A549 (cell line): ENCODE results near the gene PTPRD. TPM values are rescaled to one million over a fixed set of nuclear protein-coding genes. Genes with fewer than 3 reads are reported as not detected.
"Not testable (repeated sequence)": the region's sequence is repeated elsewhere in the genome, so short reads cannot be mapped to it uniquely, and the experiment has no call there.

Experiments
- ATAC-seq, 2 experiments: fragments of 200-7000 bp in 1 of 2; fragments of >200 bp in 1 of 2; cut with Nextera tagmentation in 1 of 2; cut with Tn5 transposase in 1 of 2; 3 replicates each; pipeline versions ENCODE4 v1.8.0 to v1.9.1; 2018 to 2020; ENCODE audit warnings: mild to moderate bottlenecking in 1 of 2, moderate library complexity in 1 of 2
- CTCF ChIA-PET: fragments of 300-600 bp; sonication (Branson Sonifier 250); formaldehyde crosslinking; extraction: SDS; loops from one replicate; lab custom pipeline; 2021; ENCODE audit warnings: antibody characterized with exemption, inconsistent platforms; lab: Yijun Ruan, JAX
- POLR2A ChIA-PET: fragments of 350-600 bp; formaldehyde crosslinking; extraction: SDS; loops from one replicate; lab custom pipeline; 2021; ENCODE audit warnings: antibody characterized with exemption, inconsistent platforms; lab: Yijun Ruan, JAX
- DNase-seq, 2 experiments: peaks; one replicate each; pipeline versions ENCODE4 v3.0.0 to v3.0.0-alpha.2; 2011 to 2016; ENCODE audit warnings: low read depth in 1 of 2, low spot score in 1 of 2
- FAIRE-seq: peaks from 2 replicates; lab custom pipeline; 2011; peaks lifted over from hg19 to GRCh38; lab: Jason Lieb, UNC
- H3K27ac ChIP-seq, 2 experiments: fragments of >200 bp; sonication (Bioruptor Twin); formaldehyde crosslinking; 3 replicates each; pipeline ENCODE4 v1.5.1; 2016 to 2017
- H3K4me1 ChIP-seq: fragments of >200 bp; sonication (Bioruptor Twin); formaldehyde crosslinking; 3 replicates; pipeline ENCODE4 v1.6.1; 2016
- H3K4me2 ChIP-seq: fragments of >200 bp; sonication (Bioruptor Twin); formaldehyde crosslinking; 3 replicates; pipeline ENCODE4 v1.6.1; 2016
- H3K4me3 ChIP-seq: fragments of >200 bp; sonication (Bioruptor Twin); formaldehyde crosslinking; 3 replicates; pipeline ENCODE4 v1.5.1; 2016
- H3K9me3 ChIP-seq: fragments of >200 bp; sonication (Bioruptor Twin); formaldehyde crosslinking; 3 replicates; pipeline ENCODE4 v1.6.1; 2016
- CBX2 ChIP-seq: fragments of 200-600 bp; sonication (generic); IDR thresholded peaks from 2 replicates; pipeline ENCODE4 v1.6.1; 2016; ENCODE audit warnings: low read depth, mild to moderate bottlenecking, borderline replicate concordance
- CHD2 ChIP-seq: fragments of 150-350 bp; IDR thresholded peaks from 2 replicates; pipeline ENCODE4 v1.6.1; 2014; ENCODE audit warnings: low read length; ENCODE audit not compliant: partially characterized antibody
- EHF ChIP-seq: fragments of 250-450 bp; sonication (Bioruptor Pico); IDR thresholded peaks from 2 replicates; pipeline ENCODE4 v1.5.0; 2020; ENCODE audit warnings: mild to moderate bottlenecking
- HDAC2 ChIP-seq: fragments of 200-600 bp; sonication (generic); IDR thresholded peaks from 2 replicates; pipeline ENCODE4 v1.6.1; 2016
- MYC ChIP-seq: IDR thresholded peaks from 2 replicates; pipeline ENCODE4 v1.6.1; 2012; ENCODE audit warnings: mild to moderate bottlenecking, inconsistent platforms, low read length, improper control_type of control experiment, borderline replicate concordance
- NFE2L2 ChIP-seq: fragments of 150-350 bp; conservative IDR thresholded peaks from 2 replicates; pipeline ENCODE4 v1.6.1; 2014; ENCODE audit warnings: low read length
- NR3C1 ChIP-seq: fragments of >200 bp; sonication (Bioruptor Twin); formaldehyde crosslinking; IDR thresholded peaks from 3 replicates; pipeline ENCODE4 v1.6.1; 2017
- RAD21 ChIP-seq, 2 experiments: fragments of >200 bp in 1 of 2; sonication (Bioruptor Twin) in 1 of 2; formaldehyde crosslinking in 1 of 2; IDR thresholded peaks in 1 of 2; conservative IDR thresholded peaks in 1 of 2; 2 replicates in 1 of 2; 3 replicates in 1 of 2; pipeline ENCODE4 v1.6.1; 2012 to 2018; ENCODE audit warnings: inconsistent platforms in 1 of 2
- RARB ChIP-seq: fragments of 250-450 bp; sonication (Bioruptor Pico); IDR thresholded peaks from 2 replicates; pipeline ENCODE4 v1.8.0; 2021; ENCODE audit warnings: mild to moderate bottlenecking, moderate library complexity
- ZFP36 ChIP-seq: fragments of 450-650 bp; IDR thresholded peaks from 2 replicates; pipeline ENCODE4 v1.6.1; 2014; ENCODE audit warnings: borderline replicate concordance; ENCODE audit not compliant: partially characterized antibody
- WGBS: methylation state at CpG from one replicate; pipeline ENCODE4 v1.1.6; 2017; ENCODE audit errors: missing lambda C conversion rate; 5-methylcytosine and 5-hydroxymethylcytosine counted together
- polyA plus RNA-seq, 4 experiments: library from polyadenylated mRNA; depleted of rRNA in 3 of 4; stranded (reverse); fragments of >200 nt; fragmentation: RNase III in 1 of 4; extraction: RNeasy Plus Mini Kit Qiagen cat#74134 plus additional on column Dnase treatment in 1 of 4; gene quantifications; 2 replicates in 3 of 4; 3 replicates in 1 of 4; pipeline ENCODE4 v1.2.3, GENCODE V29; 2011 to 2017
- TF ChIP-seq, protein P1 (sequence below): fragments of 200-600 bp; sonication (generic); IDR thresholded peaks from 2 replicates; pipeline ENCODE4 v1.6.1; 2016; ENCODE audit warnings: antibody characterized with exemption, mild to moderate bottlenecking, moderate library complexity
- TF ChIP-seq, protein P2 (sequence below): fragments of >200 bp; sonication (Bioruptor Twin); formaldehyde crosslinking; IDR thresholded peaks from 3 replicates; pipeline ENCODE4 v1.6.1; 2016

Gene PTPRD
- polyA plus RNA-seq, 2 of the 4 experiments (the other 2 are of a cell fraction) = 0.39 to 1.3 TPM

DNA sequence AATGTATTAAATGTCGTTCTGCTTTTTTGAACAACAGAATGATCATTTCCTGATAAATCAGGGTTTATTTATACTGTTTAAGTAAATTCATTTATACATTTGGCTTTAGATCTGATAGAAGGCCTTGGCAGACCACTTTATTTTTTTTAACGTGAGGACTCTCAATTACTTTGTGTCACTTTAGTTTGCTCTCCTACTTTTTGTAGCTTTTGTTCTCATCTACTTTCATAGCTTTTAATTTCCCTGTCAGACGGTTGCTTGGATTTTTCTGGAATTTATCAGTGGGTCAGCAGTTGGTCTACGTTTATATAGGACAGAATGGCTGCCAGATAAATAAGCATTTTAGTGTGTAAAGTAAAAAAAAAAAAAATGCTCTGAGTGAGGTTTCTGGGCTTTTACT lies 1910.9 kb downstream of the PTPRD start:
- no peak for ATAC-seq
- POLR2A ChIA-PET = no interaction called here

DNA sequence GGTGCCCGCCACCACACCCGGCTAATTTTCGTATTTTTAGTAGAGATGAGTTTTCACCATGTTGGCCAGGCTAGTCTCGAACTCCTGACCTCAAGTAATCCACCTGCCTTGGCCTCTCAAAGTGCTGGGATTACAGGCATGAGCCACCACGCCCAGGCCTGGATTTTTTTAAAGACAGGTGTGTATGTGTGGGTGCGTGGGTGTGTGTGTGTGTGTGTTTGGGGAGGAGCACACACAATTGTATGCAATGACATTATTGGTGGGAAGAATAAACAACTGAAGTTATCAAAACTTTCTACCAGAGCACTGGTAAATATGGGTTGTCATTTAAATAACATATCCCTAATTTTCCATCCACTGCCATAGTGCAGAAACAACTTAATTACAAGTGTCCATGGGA lies 1915.2 kb downstream of the PTPRD start:
- CTCF ChIA-PET, FAIRE-seq, H3K4me1 ChIP-seq, H3K4me3 ChIP-seq, DNase-seq, H3K27ac ChIP-seq, ATAC-seq, POLR2A ChIA-PET, H3K4me2 ChIP-seq, H3K9me3 ChIP-seq: not testable (repeated sequence)
- WGBS = 20% methylated on average over 6 of the region's 6 CpGs

More for the DNA sequence above, 1910.9 kb downstream of the PTPRD start:
- FAIRE-seq (no peak), DNase-seq (no peak)
- no peak overlapping the region for H3K4me3 ChIP-seq
- WGBS = 7% methylated on average over 4 of the region's 4 CpGs
- CTCF ChIA-PET = no interaction called here
- H3K4me1 ChIP-seq = no peaks in the 10 kb centered on the region
- H3K27ac ChIP-seq = no peak overlapping the region
- no peak for TF ChIP-seq NFE2L2
- TF ChIP-seq, all 56 proteins: peak for 0
- Histone ChIP-seq H3K9me3 (no peaks in the 10 kb centered on the region), H3K4me2 (no peak overlapping the region)

DNA sequence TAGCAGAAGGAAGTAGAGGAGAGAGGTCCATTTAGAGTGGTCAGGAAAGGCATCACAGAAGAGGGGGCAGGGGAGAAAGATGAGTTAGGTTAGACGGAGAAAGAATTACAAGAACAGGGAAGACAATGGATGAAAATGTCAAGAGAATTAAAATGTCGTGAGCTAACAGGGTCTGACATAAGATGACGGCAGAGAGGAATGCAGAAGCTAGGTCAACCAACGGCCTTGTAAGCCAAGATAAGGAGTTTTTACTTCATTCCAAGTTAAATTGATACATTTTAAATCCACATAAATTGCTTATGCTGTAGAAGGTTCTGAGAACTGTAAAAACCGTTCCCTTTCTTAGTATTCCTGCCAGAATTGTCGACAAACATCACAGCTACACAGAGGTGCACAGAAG lies 1916.3 kb downstream of the PTPRD start:
- no peaks in the 10 kb centered on the region for H3K4me1 ChIP-seq
- POLR2A ChIA-PET = no interaction called here
- no peak overlapping the region for H3K4me3 ChIP-seq
- H3K27ac ChIP-seq = no peak overlapping the region
- no peak for ATAC-seq
- no peak for DNase-seq
- H3K9me3 ChIP-seq = no peaks in the 10 kb centered on the region
- TF ChIP-seq ZFP36 (no peak), RAD21 (conservative IDR thresholded peaks at IDR 0.05 in 1 of 2, IDR thresholded peaks at IDR 0.05 in 1 of 2) (no peak), NR3C1 (no peak), MYC (no peak)
- TF ChIP-seq, protein P1, sequence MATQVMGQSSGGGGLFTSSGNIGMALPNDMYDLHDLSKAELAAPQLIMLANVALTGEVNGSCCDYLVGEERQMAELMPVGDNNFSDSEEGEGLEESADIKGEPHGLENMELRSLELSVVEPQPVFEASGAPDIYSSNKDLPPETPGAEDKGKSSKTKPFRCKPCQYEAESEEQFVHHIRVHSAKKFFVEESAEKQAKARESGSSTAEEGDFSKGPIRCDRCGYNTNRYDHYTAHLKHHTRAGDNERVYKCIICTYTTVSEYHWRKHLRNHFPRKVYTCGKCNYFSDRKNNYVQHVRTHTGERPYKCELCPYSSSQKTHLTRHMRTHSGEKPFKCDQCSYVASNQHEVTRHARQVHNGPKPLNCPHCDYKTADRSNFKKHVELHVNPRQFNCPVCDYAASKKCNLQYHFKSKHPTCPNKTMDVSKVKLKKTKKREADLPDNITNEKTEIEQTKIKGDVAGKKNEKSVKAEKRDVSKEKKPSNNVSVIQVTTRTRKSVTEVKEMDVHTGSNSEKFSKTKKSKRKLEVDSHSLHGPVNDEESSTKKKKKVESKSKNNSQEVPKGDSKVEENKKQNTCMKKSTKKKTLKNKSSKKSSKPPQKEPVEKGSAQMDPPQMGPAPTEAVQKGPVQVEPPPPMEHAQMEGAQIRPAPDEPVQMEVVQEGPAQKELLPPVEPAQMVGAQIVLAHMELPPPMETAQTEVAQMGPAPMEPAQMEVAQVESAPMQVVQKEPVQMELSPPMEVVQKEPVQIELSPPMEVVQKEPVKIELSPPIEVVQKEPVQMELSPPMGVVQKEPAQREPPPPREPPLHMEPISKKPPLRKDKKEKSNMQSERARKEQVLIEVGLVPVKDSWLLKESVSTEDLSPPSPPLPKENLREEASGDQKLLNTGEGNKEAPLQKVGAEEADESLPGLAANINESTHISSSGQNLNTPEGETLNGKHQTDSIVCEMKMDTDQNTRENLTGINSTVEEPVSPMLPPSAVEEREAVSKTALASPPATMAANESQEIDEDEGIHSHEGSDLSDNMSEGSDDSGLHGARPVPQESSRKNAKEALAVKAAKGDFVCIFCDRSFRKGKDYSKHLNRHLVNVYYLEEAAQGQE = no peak
- TF ChIP-seq, all 56 proteins: peak for 0
- WGBS = 15% methylated on average over 6 of the region's 6 CpGs
- FAIRE-seq = no peak
- CTCF ChIA-PET = no interaction called here
- no peak overlapping the region for H3K4me2 ChIP-seq

DNA sequence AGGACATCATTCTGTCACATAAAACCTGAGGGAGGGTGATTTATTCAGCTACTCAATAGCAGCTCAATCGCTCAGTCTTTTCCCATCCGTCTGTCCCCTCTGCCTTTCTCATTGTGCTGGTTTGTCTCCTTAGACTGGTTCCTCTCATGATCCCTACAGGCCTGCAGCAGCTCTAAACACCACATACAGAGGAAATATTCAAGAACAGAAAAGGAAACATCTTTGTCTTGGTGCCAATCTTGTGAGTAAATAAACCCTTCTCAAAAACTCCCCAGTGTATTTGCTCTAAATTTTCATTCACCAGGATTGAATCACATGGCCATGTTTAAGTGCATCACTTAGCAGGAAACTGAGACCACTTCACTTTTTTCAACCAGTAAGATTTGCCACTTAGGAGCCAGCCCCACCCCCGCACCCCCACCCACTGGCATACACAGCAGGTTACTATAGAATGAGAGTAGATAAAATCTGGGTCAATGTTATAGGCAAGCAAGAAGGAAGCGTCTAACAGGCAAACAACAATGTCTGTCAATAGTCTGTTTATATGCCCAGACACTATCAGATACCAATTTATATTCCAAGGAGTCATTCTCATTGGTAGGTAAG lies 1917.7 kb downstream of the PTPRD start:
- CTCF ChIA-PET = no interaction called here
- H3K9me3 ChIP-seq = no peaks in the 10 kb centered on the region
- no peak overlapping the region for H3K4me3 ChIP-seq
- no peak for TF ChIP-seq HDAC2
- TF ChIP-seq, protein P2, sequence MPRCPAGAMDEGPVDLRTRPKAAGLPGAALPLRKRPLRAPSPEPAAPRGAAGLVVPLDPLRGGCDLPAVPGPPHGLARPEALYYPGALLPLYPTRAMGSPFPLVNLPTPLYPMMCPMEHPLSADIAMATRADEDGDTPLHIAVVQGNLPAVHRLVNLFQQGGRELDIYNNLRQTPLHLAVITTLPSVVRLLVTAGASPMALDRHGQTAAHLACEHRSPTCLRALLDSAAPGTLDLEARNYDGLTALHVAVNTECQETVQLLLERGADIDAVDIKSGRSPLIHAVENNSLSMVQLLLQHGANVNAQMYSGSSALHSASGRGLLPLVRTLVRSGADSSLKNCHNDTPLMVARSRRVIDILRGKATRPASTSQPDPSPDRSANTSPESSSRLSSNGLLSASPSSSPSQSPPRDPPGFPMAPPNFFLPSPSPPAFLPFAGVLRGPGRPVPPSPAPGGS = no peak
- 19% methylated on average over 4 of the region's 4 CpGs for WGBS
- no peaks in the 10 kb centered on the region for H3K4me1 ChIP-seq
- DNase-seq = no peak
- no peak for ATAC-seq
- POLR2A ChIA-PET = no interaction called here
- no peak for FAIRE-seq
- no peak overlapping the region for H3K27ac ChIP-seq
- H3K4me2 ChIP-seq = no peak overlapping the region

DNA sequence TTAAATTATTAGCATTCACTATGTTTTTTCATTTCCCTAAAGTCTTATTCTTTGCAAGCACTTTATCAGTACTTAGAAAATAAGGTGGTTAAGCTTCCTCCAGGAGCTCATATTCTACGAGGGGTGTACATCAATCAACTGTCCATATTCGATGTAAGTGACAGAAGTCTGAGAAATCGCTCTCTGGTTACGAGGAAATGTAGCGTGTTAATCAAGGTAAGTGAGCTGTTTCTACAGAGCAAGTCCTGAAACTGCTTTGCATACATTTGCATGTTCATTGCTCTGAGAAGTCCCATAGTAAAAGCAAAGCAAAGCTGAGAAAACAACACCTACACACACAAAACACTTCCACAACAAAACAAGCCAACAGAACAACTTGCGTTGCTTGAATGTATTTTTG lies 1919.3 kb downstream of the PTPRD start:
- Histone ChIP-seq H3K9me3 (no peaks in the 10 kb centered on the region), H3K27ac (no peak overlapping the region), H3K4me2 (no peak overlapping the region), H3K4me3 (no peak overlapping the region), H3K4me1 (no peaks in the 10 kb centered on the region)
- ATAC-seq = no peak
- DNase-seq = no peak
- WGBS = 26% methylated on average over 6 of the region's 6 CpGs
- TF ChIP-seq CBX2 = no peak
- no peak for TF ChIP-seq RARB (CRISPR knock-in tag)
- TF ChIP-seq EHF (CRISPR knock-in tag) = no peak
- no peak for TF ChIP-seq ZFP36
- TF ChIP-seq CHD2 = no peak
- ChIA-PET POLR2A (no interaction called here), CTCF (interaction anchor here (0.7 to 1.2 kb wide), 2 partner anchors 10 to 230 kb away, joined by 3 read pairs; no protein-coding TSS in a partner anchor)
- FAIRE-seq = no peak
